Gastrocnemius medialis (tissue), 4 donors: Measurements from ENCODE around the gene SLC6A8.

Source experiments
- POLR2A ChIP-seq, 2 donors: fragments of 450-650 bp; IDR thresholded peaks; one replicate each; pipeline ENCODE4 v1.6.1; 2017; ENCODE audit warnings: antibody characterized with exemption in 2 of 2, mild to moderate bottlenecking in 2 of 2, moderate library complexity in 2 of 2
- TF ChIP-seq, protein P1 (sequence below), 5 experiments: fragments of 450-650 bp in 3 of 5; fragments of 200-600 bp in 2 of 5; sonication (generic) in 2 of 5; IDR thresholded peaks in 4 of 5; conservative IDR thresholded peaks in 1 of 5; 1 replicate in 4 of 5; 2 replicates in 1 of 5; pipeline ENCODE4 v1.5.1; 2016 to 2019; ENCODE audit warnings: antibody characterized with exemption in 5 of 5, mild to moderate bottlenecking in 3 of 5, moderate library complexity in 3 of 5

DNA sequence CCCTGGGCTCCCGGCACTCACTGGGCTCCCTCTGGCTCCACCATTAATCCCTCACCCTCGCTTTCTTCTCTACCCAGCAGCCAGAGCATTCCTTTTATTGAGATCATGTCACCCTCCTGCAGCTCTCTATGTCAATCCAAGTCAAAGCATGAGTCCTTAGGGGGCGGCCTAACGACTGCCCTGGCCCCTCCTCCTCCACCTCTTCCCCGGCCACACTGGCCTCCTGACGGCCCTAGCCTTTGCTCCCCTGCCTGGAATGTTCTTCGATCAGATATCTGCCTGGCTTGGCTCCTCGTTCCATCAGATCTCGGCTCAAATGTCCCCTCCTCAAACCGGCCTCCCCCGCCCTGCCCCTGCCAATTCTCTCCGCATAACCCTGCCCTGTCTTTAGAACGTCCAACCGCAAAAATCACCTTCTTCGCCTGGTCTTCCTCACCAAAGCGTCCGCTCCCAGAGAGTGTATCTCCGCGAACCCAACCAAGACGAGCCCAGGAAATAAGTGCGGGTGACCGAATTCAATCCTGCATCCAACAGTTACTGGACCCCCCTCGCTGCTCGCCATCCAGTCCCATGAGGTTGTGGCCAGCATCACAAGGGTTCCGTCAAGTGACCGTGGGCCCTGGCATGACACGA, 13.4 kb upstream of the SLC6A8 start:
- TF ChIP-seq, protein P1, sequence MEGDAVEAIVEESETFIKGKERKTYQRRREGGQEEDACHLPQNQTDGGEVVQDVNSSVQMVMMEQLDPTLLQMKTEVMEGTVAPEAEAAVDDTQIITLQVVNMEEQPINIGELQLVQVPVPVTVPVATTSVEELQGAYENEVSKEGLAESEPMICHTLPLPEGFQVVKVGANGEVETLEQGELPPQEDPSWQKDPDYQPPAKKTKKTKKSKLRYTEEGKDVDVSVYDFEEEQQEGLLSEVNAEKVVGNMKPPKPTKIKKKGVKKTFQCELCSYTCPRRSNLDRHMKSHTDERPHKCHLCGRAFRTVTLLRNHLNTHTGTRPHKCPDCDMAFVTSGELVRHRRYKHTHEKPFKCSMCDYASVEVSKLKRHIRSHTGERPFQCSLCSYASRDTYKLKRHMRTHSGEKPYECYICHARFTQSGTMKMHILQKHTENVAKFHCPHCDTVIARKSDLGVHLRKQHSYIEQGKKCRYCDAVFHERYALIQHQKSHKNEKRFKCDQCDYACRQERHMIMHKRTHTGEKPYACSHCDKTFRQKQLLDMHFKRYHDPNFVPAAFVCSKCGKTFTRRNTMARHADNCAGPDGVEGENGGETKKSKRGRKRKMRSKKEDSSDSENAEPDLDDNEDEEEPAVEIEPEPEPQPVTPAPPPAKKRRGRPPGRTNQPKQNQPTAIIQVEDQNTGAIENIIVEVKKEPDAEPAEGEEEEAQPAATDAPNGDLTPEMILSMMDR (IDR thresholded peaks at IDR 0.05 in 4 of 5, conservative IDR thresholded peaks at IDR 0.05 in 1 of 5), result no peak
- TF ChIP-seq POLR2A (IDR thresholded peaks at IDR 0.05), result no peak
